Breast epithelium (tissue), 4 donors: Measurements from ENCODE around the gene GNB1L. TPM values are rescaled to one million over a fixed set of nuclear protein-coding genes. Genes with fewer than 3 reads are reported as not detected.

Source experiments
- DNase-seq, 2 donors: peaks; one replicate each; pipeline ENCODE4 v3.0.0-alpha.2; 2019; ENCODE audit warnings: low spot score in 2 of 2
- H3K27ac ChIP-seq, 2 donors: fragments of 200-600 bp; sonication (generic) in 1 of 2; one replicate each; pipeline ENCODE4 v1.5.1; 2016 to 2019; ENCODE audit warnings: mild to moderate bottlenecking in 1 of 2
- H3K27me3 ChIP-seq, 2 donors: fragments of 200-600 bp; sonication (generic) in 1 of 2; one replicate each; pipeline versions ENCODE4 v1.5.1 to v1.6.0; 2017 to 2019; ENCODE audit warnings: control low read depth in 1 of 2, mild to moderate bottlenecking in 1 of 2
- H3K36me3 ChIP-seq: fragments of 200-600 bp; one replicate; pipeline ENCODE4 v1.5.1; 2019
- H3K4me1 ChIP-seq, 2 donors: fragments of 200-600 bp; sonication (generic); one replicate each; pipeline ENCODE4 v1.5.1; 2016 to 2019; ENCODE audit warnings: control low read depth in 1 of 2
- H3K4me3 ChIP-seq, 3 donors: fragments of 200-600 bp; sonication (generic); 1 replicate in 2 of 3; 2 replicates in 1 of 3; pipeline ENCODE4 v1.5.1; 2016 to 2019; ENCODE audit warnings: mild to moderate bottlenecking in 3 of 3, moderate library complexity in 2 of 3
- H3K9me3 ChIP-seq, 2 donors: fragments of 200-600 bp; sonication (generic) in 1 of 2; one replicate each; pipeline ENCODE4 v1.5.1; 2016 to 2019; ENCODE audit warnings: control low read depth in 1 of 2
- POLR2A ChIP-seq: fragments of 450-650 bp; IDR thresholded peaks from one replicate; pipeline ENCODE4 v1.6.1; 2016; ENCODE audit warnings: antibody characterized with exemption, mild to moderate bottlenecking, moderate library complexity
- POLR2AphosphoS5 ChIP-seq, 3 donors: sonication (generic); formaldehyde crosslinking; IDR thresholded peaks; one replicate each; pipeline ENCODE4 v1.6.1; 2017; ENCODE audit warnings: antibody characterized with exemption in 3 of 3
- intact Hi-C: fragments of 100-400 bp; cut with DNase I; formaldehyde crosslinking; loops from one replicate; pipeline ENCODE4 v1.15.1; 2023; ENCODE audit warnings: low total_unique reads
- total RNA-seq, 3 donors: library from RNA; depleted of rRNA; stranded (reverse); fragments of >200 nt; gene quantifications; one replicate each; pipeline ENCODE4 v1.1.0, GENCODE V29; 2016
- TF ChIP-seq, protein P1 (sequence below), 3 donors: fragments of 450-650 bp; IDR thresholded peaks; one replicate each; pipeline ENCODE4 v1.5.1; 2016 to 2017; ENCODE audit warnings: antibody characterized with exemption in 3 of 3, mild to moderate bottlenecking in 3 of 3, moderate library complexity in 3 of 3

The GNB1L gene
- total RNA-seq, 3 donors from 2014 or later: 5.6 to 8.2 (median 6.3) TPM

GRCh38 chr22:19800761-19801244 is 53.9 kb downstream of the GNB1L start:
- H3K27ac ChIP-seq: peak overlapping the region in 1 of 2 donors; percentile 74

DNA sequence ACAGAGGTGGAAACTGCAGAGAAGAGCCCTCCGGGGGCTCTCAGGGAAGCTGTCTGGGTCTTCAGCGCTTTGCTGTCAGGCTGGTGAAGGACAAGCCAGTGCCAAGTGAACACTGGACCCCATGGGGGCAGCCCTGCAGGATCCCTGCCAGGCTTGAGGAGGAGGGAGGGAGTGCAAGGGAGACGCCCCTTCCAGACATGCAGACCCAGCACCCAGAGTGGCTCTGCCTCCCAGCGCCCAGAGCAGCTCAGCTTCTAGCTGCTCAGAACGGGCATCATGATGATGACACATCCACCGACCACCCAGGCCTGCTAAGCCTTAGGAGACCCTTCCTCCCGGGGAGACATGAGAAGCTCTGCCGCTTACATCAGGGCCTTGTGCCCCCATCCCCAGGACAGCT is 54.4 kb downstream of the GNB1L start:
- no peak for DNase-seq
- intact Hi-C loops: no loop called here
- Histone ChIP-seq H3K27ac (peak overlapping the region in 1 of 2 donors; percentile 74), H3K27me3 (no peaks in the 10 kb centered on the region), H3K9me3 (no peaks in the 10 kb centered on the region), H3K36me3 (no peaks in the 10 kb centered on the region), H3K4me3 (no peak overlapping the region), H3K4me1 (no peaks in the 10 kb centered on the region)
- TF ChIP-seq, protein P1, sequence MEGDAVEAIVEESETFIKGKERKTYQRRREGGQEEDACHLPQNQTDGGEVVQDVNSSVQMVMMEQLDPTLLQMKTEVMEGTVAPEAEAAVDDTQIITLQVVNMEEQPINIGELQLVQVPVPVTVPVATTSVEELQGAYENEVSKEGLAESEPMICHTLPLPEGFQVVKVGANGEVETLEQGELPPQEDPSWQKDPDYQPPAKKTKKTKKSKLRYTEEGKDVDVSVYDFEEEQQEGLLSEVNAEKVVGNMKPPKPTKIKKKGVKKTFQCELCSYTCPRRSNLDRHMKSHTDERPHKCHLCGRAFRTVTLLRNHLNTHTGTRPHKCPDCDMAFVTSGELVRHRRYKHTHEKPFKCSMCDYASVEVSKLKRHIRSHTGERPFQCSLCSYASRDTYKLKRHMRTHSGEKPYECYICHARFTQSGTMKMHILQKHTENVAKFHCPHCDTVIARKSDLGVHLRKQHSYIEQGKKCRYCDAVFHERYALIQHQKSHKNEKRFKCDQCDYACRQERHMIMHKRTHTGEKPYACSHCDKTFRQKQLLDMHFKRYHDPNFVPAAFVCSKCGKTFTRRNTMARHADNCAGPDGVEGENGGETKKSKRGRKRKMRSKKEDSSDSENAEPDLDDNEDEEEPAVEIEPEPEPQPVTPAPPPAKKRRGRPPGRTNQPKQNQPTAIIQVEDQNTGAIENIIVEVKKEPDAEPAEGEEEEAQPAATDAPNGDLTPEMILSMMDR (IDR thresholded peaks at IDR 0.05): no peak
- no peak for TF ChIP-seq POLR2AphosphoS5 (IDR thresholded peaks at IDR 0.05)
- TF ChIP-seq POLR2A: no peak

More at GRCh38 chr22:19800761-19801244, 53.9 kb downstream of the GNB1L start:
- Histone ChIP-seq H3K9me3 (no peaks in the 10 kb centered on the region), H3K27me3 (no peaks in the 10 kb centered on the region), H3K36me3 (no peaks in the 10 kb centered on the region), H3K4me3 (no peak overlapping the region), H3K4me1 (no peaks in the 10 kb centered on the region)
- DNase-seq: no peak
- intact Hi-C loops: no loop called here
- TF ChIP-seq, protein P1 (IDR thresholded peaks at IDR 0.05): peak in 1 of 3 donors; percentile 9
- no peak for TF ChIP-seq POLR2A

DNA sequence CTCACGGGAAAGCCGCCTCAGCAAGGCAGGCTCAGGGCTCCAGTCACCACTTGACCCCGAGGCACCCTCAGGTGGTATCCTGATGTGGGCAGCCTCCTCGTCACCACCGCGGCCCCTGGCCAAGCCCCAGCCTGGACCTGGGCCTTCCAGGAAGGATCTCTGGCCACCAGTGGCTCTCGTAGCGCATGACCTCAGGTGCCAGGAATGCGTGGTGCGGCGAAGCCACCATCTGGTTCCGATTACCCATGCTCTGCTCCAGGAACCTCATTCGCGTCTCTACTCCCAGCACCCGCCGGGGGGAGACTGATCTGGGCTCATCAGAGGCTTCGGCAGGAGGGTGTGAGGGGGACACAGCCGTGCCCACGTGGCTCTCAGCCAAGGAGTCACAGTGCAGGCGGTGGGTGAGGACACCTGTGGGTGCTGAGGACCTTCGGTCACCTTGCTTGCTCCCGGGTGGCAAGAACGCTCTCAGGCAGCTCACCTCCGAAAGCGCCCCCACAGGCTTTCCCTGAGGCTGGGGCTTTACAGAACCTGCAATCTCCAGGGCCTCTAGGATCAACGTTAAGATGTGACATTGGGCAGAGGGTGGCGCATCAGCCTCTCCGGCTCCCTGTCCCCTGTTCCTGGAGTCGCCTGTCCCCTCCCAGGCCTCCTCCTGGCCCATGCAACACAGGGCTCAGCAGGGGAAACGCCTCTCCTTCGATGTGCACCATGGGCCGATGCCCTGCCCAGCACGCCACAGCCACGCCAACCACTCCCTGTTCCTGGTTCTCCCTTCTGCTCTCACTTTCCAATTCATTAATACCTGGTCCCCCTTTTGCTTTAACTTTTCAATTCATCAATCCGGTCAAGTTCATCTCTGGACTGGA is 55.1 kb downstream of the GNB1L start:
- Histone ChIP-seq H3K4me3 (no peak overlapping the region), H3K36me3 (no peaks in the 10 kb centered on the region), H3K4me1 (no peaks in the 10 kb centered on the region), H3K27me3 (no peaks in the 10 kb centered on the region), H3K9me3 (no peaks in the 10 kb centered on the region), H3K27ac (peak overlapping the region; percentile 11 to 74)
- TF ChIP-seq POLR2A (no peak), POLR2AphosphoS5 (IDR thresholded peaks at IDR 0.05) (peak in 2 of 3 donors; percentile 38 to 55)
- TF ChIP-seq, protein P1 (IDR thresholded peaks at IDR 0.05): no peak
- intact Hi-C loops: no loop called here
- DNase-seq: peak in 1 of 2 donors; percentile 33

DNA sequence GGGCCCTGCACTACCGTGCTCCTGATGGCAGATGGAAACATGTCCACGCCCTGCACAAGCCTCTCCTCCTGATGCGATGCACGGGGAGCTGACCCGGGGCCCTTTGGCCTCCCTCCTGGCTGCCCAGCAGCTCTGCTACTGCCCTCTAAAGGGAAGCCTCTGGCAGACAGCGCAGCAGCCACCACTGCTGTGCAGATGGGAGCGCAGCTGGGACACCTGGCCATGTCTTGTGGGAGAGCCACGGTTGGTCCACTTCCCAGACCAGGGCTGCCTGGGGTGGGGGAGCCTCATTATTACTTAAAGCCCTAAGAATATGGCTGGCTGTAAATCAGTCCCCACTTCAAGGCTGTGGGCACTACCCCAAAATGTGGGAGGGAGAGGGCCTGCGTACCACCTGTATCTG is 55.8 kb downstream of the GNB1L start:
- Histone ChIP-seq H3K27ac (peak overlapping the region; percentile 11 to 74), H3K27me3 (no peaks in the 10 kb centered on the region), H3K4me3 (no peak overlapping the region), H3K36me3 (no peaks in the 10 kb centered on the region), H3K4me1 (no peaks in the 10 kb centered on the region), H3K9me3 (no peaks in the 10 kb centered on the region)
- DNase-seq: no peak
- intact Hi-C loops: no loop called here
- TF ChIP-seq POLR2A (no peak), POLR2AphosphoS5 (IDR thresholded peaks at IDR 0.05) (no peak)
- TF ChIP-seq, protein P1 (IDR thresholded peaks at IDR 0.05): no peak

GRCh38 chr22:19798003-19798665 is 56.5 kb downstream of the GNB1L start:
- TF ChIP-seq POLR2AphosphoS5 (IDR thresholded peaks at IDR 0.05) (no peak), POLR2A (no peak)
- TF ChIP-seq, protein P1 (IDR thresholded peaks at IDR 0.05): no peak
- peak overlapping the region in 1 of 2 donors; percentile 74 for H3K27ac ChIP-seq
- no peak overlapping the region for H3K4me3 ChIP-seq

More at GRCh38 chr22:19798003-19798665, 56.5 kb downstream of the GNB1L start:
- no peaks in the 10 kb centered on the region for H3K27me3 ChIP-seq
- H3K36me3 ChIP-seq: no peaks in the 10 kb centered on the region
- no peak for DNase-seq
- intact Hi-C loops: no loop called here
- H3K9me3 ChIP-seq: no peaks in the 10 kb centered on the region
- no peaks in the 10 kb centered on the region for H3K4me1 ChIP-seq
